Aorta (tissue), 5 donors: ENCODE measurements around the gene PHACTR4. TPM values are rescaled to one million over a fixed set of nuclear protein-coding genes. Genes with fewer than 3 reads are reported as not detected.
A peak's percentile ranks its signal among the peaks of the same experiment; 100 is the strongest.

Source experiments
- ATAC-seq: fragments of 200-7000 bp; cut with Tn5 transposase; one replicate; pipeline ENCODE4 v1.9.1; 2022; ENCODE audit warnings: moderate library complexity; ENCODE audit not compliant: low FRiP score
- DNase-seq, 2 donors: peaks; one replicate each; pipeline ENCODE4 v3.0.0-alpha.2; 2020
- H3K27ac ChIP-seq, 2 donors: one replicate each; pipeline ENCODE4 v1.5.1; 2013; ENCODE audit warnings: low read length in 2 of 2, mild to moderate bottlenecking in 2 of 2, moderate library complexity in 2 of 2, control low read depth in 1 of 2, inconsistent platforms in 1 of 2, low read depth in 1 of 2
- H3K27me3 ChIP-seq, 2 donors: one replicate each; pipeline ENCODE4 v1.6.1; 2013; ENCODE audit warnings: control low read depth in 1 of 2, low read length in 1 of 2, mild to moderate bottlenecking in 1 of 2, moderate library complexity in 1 of 2; ENCODE audit not compliant: insufficient read depth in 2 of 2, control insufficient read depth in 1 of 2
- H3K36me3 ChIP-seq, 2 donors: one replicate each; pipeline ENCODE4 v1.6.1; 2013; ENCODE audit warnings: control low read depth in 1 of 2, low read length in 1 of 2, mild to moderate bottlenecking in 1 of 2; ENCODE audit not compliant: insufficient read depth in 2 of 2, control insufficient read depth in 1 of 2
- H3K4me1 ChIP-seq, 2 donors: one replicate each; pipeline ENCODE4 v1.6.1; 2013; ENCODE audit warnings: low read length in 2 of 2, control low read depth in 1 of 2, mild to moderate bottlenecking in 1 of 2, moderate library complexity in 1 of 2; ENCODE audit not compliant: insufficient read depth in 2 of 2, control insufficient read depth in 1 of 2
- H3K4me3 ChIP-seq, 2 donors: one replicate each; pipeline ENCODE4 v1.5.1; 2013; ENCODE audit warnings: low read length in 2 of 2, control low read depth in 1 of 2, mild to moderate bottlenecking in 1 of 2
- H3K9me3 ChIP-seq: one replicate; pipeline ENCODE4 v1.6.1; 2013; ENCODE audit warnings: mild to moderate bottlenecking, low read length; ENCODE audit not compliant: control insufficient read depth
- WGBS, 2 donors: extraction: QIAGEN DNeasy Blood & Tissue Kit; methylation state at CpG; one replicate each; pipeline ENCODE4 v1.1.7; 2013; 5-methylcytosine and 5-hydroxymethylcytosine counted together
- intact Hi-C, 2 donors: fragments of 100-400 bp; cut with DNase I; formaldehyde crosslinking; loops; one replicate each; pipeline versions ENCODE4 v1.14.2 to v1.15.0; 2022
- polyA plus RNA-seq, 2 donors: library from polyadenylated mRNA; stranded (reverse); fragments of 200-250 nt; gene quantifications; one replicate each; pipeline ENCODE4 v1.2.3, GENCODE V29; 2013
- total RNA-seq, 2 donors: library from RNA; stranded (reverse); fragmentation: NEBNext Ultra II Directional; extraction: Animal tissue kit (Norgen Biotek cat#: 25700); gene quantifications; one replicate each; pipeline ENCODE4 v1.2.1, GENCODE V29; 2021
- donor health status: healthy with polysubstance abuse.
- donor health status: Bipolar disorder and iron deficiency.
- donor health status: DM: no; HTN: no; CAD: no.
- donor health status: DM: no; HTN: no; CAD: no.
- donor health status: DM: yes; HTN: yes; CAD: no.

Gene PHACTR4
- total and polyA plus RNA-seq, 4 donors = 11.3 to 38.9 (median 26.3) TPM

GRCh38 chr1:28503117-28503516 is 133.6 kb downstream of the PHACTR4 start:
- Histone ChIP-seq H3K4me1 (no peaks in the 10 kb centered on the region), H3K27me3 (no peaks in the 10 kb centered on the region), H3K36me3 (peaks cover 0 to under 1% of the 10 kb centered on the region in 2 donors), H3K9me3 (no peaks in the 10 kb centered on the region), H3K4me3 (no peak overlapping the region), H3K27ac (no peak overlapping the region)
- intact Hi-C loops = loop anchor here in 1 of 2 donors (10.0 kb wide), 2 partner anchors 68 to 138 kb away; partner anchors contain the start of gene PHACTR4
- 73 to 76% methylated on average over 3 of the region's 3 CpGs for WGBS, 2 donors
- DNase-seq (no peak), ATAC-seq (no peak)

GRCh38 chr1:28505406-28506187 is 136.1 kb downstream of the PHACTR4 start, which contains the start of gene RCC1:
RCC1 (plus strand) TSS chr1:28506043; CDS start chr1:28529867, 23,824 bp downstream.
- peak within 1 kb of the TSS in 1 of 2 donors; percentile 72 for H3K27ac ChIP-seq
- H3K4me1 ChIP-seq = no peaks in the 10 kb centered on the region
- DNase-seq (peak; percentile 97 to 98), ATAC-seq (peak; percentile 98)
- H3K27me3 ChIP-seq = no peaks in the 10 kb centered on the region
- no peaks in the 10 kb centered on the region for H3K9me3 ChIP-seq
- H3K4me3 ChIP-seq = peak within 1 kb of the TSS; percentile 87 to 88
- intact Hi-C loops = loop anchor here (5.0 to 10.0 kb wide), 3 partner anchors 71 to 141 kb away; partner anchors contain the start of gene PHACTR4 (in 1 of the 2)
- peaks cover 2 to 3% of the 10 kb centered on the region in 2 donors for H3K36me3 ChIP-seq
- 2% methylated on average over 41 of the region's 41 CpGs for WGBS, 2 donors

DNA sequence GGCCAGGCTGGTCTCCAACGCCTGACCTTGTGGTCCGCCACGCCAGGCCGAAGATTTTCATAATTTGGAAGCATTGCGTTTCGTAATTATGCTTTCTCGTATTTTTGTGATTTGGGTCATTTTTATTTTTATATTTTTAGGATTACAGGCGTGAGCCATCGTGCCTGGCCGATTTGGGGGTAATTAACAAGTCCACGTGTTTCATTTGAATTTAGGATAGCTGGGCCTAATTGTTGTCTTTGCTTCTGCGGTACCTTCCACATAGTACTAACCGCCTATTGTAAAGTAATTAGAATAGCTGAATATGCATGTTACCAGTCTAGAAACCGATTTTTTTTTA is 137.3 kb downstream of the PHACTR4 start:
- WGBS, 2 donors = 4 to 6% methylated on average over 14 of the region's 14 CpGs
- no peak for ATAC-seq
- peaks cover 3 to 5% of the 10 kb centered on the region in 2 donors for H3K36me3 ChIP-seq
- intact Hi-C loops = loop anchor here (5.0 to 10.0 kb wide), 3 partner anchors 72 to 142 kb away; partner anchors contain the start of gene PHACTR4 (in 1 of the 2)
- H3K4me1 ChIP-seq = no peaks in the 10 kb centered on the region
- no peaks in the 10 kb centered on the region for H3K27me3 ChIP-seq
- peak overlapping the region; percentile 87 to 88 for H3K4me3 ChIP-seq
- peak in 1 of 2 donors; percentile 52 for DNase-seq
- peak overlapping the region in 1 of 2 donors; percentile 59 for H3K27ac ChIP-seq
- no peaks in the 10 kb centered on the region for H3K9me3 ChIP-seq

GRCh38 chr1:28507247-28507645 is 137.7 kb downstream of the PHACTR4 start:
- Histone ChIP-seq H3K4me1 (no peaks in the 10 kb centered on the region), H3K36me3 (peaks cover 3 to 5% of the 10 kb centered on the region in 2 donors), H3K9me3 (no peaks in the 10 kb centered on the region), H3K4me3 (peak overlapping the region; percentile 87 to 88), H3K27ac (peak overlapping the region in 1 of 2 donors; percentile 17), H3K27me3 (no peaks in the 10 kb centered on the region)
- ATAC-seq (no peak), DNase-seq (peak in 1 of 2 donors; percentile 38)
- intact Hi-C loops = loop anchor here (5.0 to 10.0 kb wide), 3 partner anchors 72 to 142 kb away; partner anchors contain the start of gene PHACTR4 (in 1 of the 2)
- 7% methylated on average over 11 of the region's 11 CpGs for WGBS, 2 donors

DNA sequence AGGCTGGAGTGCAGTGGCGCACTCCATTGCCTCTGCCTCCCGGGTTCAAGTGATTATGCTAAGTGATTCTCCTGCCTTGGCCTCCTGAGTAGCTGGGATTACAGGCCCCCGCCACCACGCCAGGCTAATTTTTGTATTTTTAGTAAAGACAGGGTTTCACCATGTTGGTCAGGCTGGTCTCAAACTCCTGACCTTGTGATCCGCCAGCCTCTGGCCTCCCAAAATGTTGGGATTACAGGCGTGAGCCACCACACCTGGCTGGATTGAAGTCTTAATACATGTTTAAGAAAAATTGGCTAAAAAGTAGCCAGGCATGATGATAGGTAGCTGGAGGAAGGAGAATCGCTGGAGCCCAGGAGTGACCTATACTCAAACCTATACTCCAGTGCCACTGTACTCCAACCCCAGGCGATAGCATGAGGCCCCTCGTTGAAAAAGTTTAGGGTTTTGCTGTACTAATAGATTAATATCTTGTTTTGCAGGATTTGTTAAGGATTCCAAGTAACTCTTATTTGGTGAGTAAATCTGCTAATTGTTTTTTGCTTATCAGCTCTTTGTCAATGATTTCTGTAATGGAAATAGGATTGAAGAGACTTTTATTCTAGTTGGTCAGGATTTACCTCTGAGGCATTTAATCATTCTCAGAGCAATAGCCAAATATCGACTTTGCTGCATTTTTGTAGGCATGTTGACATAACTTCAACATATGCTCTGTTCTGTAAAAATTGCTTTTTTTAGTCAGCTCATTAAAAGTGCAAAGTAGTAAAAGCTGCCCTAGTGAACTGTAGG is 138.3 kb downstream of the PHACTR4 start:
- Histone ChIP-seq H3K4me1 (no peaks in the 10 kb centered on the region), H3K9me3 (no peaks in the 10 kb centered on the region), H3K36me3 (peaks cover 3 to 5% of the 10 kb centered on the region in 2 donors), H3K27me3 (no peaks in the 10 kb centered on the region), H3K27ac (peak overlapping the region in 1 of 2 donors; percentile 38), H3K4me3 (no peak overlapping the region)
- intact Hi-C loops = loop anchor here (5.0 to 10.0 kb wide), 3 partner anchors 73 to 143 kb away; partner anchors contain the start of gene PHACTR4 (in 1 of the 2)
- no peak for ATAC-seq
- DNase-seq = peak in 1 of 2 donors; percentile 17
- 45 to 56% methylated on average over 10 of the region's 10 CpGs for WGBS, 2 donors

- Histone ChIP-seq H3K36me3 (peaks cover 3 to 5% of the 10 kb centered on the region in 2 donors), H3K4me3 (no peak overlapping the region), H3K4me1 (no peaks in the 10 kb centered on the region), H3K27ac (peak overlapping the region in 1 of 2 donors; percentile 17), H3K27me3 (no peaks in the 10 kb centered on the region), H3K9me3 (no peaks in the 10 kb centered on the region)
- ATAC-seq (no peak), DNase-seq (peak in 1 of 2 donors; percentile 28)
- 45 to 48% methylated on average over 5 of the region's 5 CpGs for WGBS, 2 donors
- intact Hi-C loops = loop anchor here (5.0 to 10.0 kb wide), 3 partner anchors 74 to 144 kb away; partner anchors contain the start of gene PHACTR4 (in 1 of the 2)
These were observed 138.9 kb downstream of the PHACTR4 start for GRCh38 chr1:28508435-28508754.

DNA sequence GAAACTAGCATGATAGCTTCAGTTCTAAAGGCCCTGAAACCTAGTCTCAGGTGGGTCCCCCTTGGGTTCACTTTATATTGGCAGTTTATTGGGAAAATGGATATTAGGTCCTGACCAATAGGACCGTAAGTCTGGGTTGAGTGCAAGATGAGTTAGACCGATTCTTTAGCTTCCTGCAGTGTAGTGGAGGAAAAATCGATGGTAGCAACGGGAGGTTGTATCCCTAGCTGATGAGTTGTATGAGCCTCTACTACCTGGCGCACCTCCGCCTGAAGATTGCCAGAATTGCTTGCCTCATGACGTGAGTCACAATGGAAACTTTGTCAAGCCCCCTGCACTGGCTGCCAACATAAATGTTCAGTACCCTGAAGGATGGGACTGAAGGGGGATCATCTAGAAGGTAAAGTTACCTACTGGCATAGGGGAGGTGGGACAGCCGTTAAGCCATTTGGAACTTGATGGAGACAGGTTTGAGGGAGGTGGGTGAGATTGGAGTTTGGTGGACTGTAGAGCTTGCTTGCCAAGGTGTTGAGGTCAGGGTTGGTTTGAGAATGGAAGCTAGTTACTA is 140.2 kb downstream of the PHACTR4 start:
- Histone ChIP-seq H3K9me3 (no peaks in the 10 kb centered on the region), H3K36me3 (peaks cover 3 to 7% of the 10 kb centered on the region in 2 donors), H3K4me3 (no peak overlapping the region), H3K4me1 (no peaks in the 10 kb centered on the region), H3K27me3 (no peaks in the 10 kb centered on the region), H3K27ac (no peak overlapping the region)
- no peak for ATAC-seq
- WGBS, 2 donors = 73 to 74% methylated on average over 8 of the region's 8 CpGs
- intact Hi-C loops = loop anchor here (5.0 to 10.0 kb wide), 4 partner anchors 73 to 375 kb away; partner anchors contain the start of gene PHACTR4 (in 1 of the 2)
- peak in 1 of 2 donors; percentile 55 for DNase-seq
